ENCODE results near the gene KIF6.

- TF ChIP-seq, protein P1, sequence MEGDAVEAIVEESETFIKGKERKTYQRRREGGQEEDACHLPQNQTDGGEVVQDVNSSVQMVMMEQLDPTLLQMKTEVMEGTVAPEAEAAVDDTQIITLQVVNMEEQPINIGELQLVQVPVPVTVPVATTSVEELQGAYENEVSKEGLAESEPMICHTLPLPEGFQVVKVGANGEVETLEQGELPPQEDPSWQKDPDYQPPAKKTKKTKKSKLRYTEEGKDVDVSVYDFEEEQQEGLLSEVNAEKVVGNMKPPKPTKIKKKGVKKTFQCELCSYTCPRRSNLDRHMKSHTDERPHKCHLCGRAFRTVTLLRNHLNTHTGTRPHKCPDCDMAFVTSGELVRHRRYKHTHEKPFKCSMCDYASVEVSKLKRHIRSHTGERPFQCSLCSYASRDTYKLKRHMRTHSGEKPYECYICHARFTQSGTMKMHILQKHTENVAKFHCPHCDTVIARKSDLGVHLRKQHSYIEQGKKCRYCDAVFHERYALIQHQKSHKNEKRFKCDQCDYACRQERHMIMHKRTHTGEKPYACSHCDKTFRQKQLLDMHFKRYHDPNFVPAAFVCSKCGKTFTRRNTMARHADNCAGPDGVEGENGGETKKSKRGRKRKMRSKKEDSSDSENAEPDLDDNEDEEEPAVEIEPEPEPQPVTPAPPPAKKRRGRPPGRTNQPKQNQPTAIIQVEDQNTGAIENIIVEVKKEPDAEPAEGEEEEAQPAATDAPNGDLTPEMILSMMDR (IDR thresholded peaks at IDR 0.05; ENCODE audit: insufficient read depth, low read length), result no peak
- TF ChIP-seq POLR2AphosphoS5 (IDR thresholded peaks at IDR 0.05; ENCODE audit: low read depth) (no peak), GABPA (IDR thresholded peaks at IDR 0.05; ENCODE audit: low read depth) (no peak), REST (IDR thresholded peaks at IDR 0.05; ENCODE audit: insufficient replicate concordance, low read depth) (no peak)
Observed at GRCh38 chr6:39294899-39295298, 430.3 kb downstream of the KIF6 start.
